Measurements from ENCODE around the gene RMDN2.

- TF ChIP-seq CTCF (IDR thresholded peaks at IDR 0.05 in 8 of 11, conservative IDR thresholded peaks at IDR 0.05 in 3 of 11) (no peak), POLR2A (IDR thresholded peaks at IDR 0.05) (no peak)
Measured at GRCh38 chr2:37973615-37974353, 48.7 kb downstream of the RMDN2 start.
